GM21619 (cell line): ENCODE results near the gene NUDT3.
"Not testable (repeated sequence)": the region's sequence is repeated elsewhere in the genome, so short reads cannot be mapped to it uniquely, and the experiment has no call there.

Source experiments
- ATAC-seq: cut with Tn5 transposase; IDR thresholded peaks from one replicate; pipeline ENCODE4 v1.9.1; 2021; ENCODE audit not compliant: unreplicated experiment

Gene NUDT3

DNA sequence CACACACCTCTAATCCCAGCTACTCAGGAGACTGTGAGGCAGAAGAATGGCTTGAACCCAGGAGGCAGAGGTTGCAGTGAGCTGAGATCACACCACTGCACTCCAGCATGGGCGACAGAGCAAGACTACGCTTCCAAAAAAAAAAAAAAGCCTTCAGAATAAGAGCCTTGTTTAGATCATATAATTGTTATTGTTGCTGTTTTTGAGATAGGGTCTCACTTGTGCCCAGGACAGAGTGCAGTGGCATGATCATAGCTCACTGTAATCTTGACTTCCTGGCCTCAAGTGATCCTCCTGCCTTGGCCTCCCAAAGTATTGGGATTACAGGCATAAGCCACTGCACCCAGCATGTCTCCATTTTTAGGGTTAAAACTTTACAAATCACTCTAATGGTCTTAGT lies 68.2 kb downstream of the NUDT3 start:
- not testable (repeated sequence) for ATAC-seq

DNA sequence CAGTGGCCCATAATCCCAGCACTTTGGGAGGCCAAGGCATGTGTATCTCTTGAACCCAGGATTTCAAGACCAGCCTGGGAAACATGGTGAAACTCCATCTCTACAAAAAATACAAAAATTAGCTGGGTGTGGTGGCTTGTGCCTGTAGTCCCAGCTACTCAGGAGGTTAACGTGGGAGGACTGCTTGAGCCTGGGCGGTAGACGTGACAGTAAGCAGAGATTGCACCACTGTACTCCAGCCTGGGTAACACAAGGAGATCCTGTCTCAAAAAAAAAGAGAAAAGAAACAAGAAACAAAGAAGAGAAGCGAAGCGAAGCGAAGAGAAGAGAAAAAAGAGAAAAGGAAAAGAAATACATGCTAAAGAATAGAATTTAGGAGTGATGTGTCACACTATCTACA lies 69.2 kb downstream of the NUDT3 start:
- ATAC-seq: no peak

GRCh38 chr6:34322732-34323131 lies 69.7 kb downstream of the NUDT3 start:
- no peak for ATAC-seq

- ATAC-seq: no peak
These were observed 70.6 kb downstream of the NUDT3 start for GRCh38 chr6:34321821-34322220.

DNA sequence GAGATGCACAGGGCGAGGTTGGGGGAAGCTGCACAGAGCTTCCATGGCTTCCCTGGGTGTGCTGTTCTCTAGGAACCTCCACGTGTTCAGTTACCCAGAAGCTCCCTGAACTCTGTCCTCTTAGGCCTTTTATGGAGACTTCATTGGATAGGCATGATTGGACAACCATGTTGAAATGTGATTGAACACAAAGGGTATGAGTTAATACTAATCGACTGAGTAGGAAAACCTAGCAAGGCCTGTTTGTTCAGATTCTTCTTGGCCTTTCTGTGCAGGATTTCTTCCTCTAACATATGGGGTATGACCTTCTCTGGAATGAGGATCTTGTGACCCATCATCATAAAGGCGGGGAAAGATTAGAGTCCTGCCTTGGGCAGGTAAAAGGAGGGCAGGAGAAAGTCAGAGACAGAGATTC lies 73.0 kb downstream of the NUDT3 start:
- ATAC-seq: no peak

- no peak for ATAC-seq
These were observed 73.7 kb downstream of the NUDT3 start for GRCh38 chr6:34318499-34319470.

DNA sequence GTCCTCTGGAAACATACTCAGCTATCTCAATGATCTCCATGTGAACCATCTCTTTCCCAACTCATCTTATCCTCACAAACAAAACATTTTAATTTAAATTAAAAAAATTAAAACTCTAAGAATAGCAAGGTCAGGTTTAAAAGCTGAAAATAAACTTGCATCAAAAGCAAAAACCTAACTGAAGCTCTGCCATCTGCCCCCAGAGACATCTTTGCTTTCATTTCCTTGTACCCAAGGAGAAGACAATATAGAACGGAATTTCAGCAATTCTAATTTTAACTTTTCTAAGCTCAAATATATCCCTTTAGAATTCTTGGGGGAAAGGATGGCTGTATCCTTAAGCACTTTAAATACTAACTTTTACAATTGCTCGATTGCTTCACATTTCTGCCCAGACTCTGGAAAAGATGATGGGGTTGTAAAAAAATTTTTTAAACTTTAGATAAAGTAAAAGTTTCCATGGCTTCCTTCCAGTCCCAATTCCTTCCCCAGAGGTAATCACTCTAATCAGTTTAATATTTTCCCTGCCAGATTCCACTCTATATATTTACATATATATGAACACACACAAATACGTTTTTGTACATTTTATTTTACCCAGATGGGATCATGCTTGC lies 74.5 kb downstream of the NUDT3 start:
- ATAC-seq: no peak

DNA sequence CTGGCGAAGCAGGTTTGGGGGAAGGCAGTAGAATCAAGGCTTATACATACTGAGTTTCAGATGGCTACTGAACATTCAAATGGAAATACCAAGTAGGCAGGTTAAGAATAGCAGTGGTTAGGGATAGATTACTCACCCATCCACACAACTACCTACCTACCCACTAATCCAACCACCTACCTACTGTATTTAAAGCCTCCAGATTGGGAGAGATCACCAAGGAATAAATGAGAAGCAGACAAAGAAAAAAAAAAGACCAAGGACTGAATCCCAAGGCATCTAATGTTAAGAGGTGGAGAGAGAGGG lies 75.3 kb downstream of the NUDT3 start:
- no peak for ATAC-seq

- no peak for ATAC-seq
These were observed 75.9 kb downstream of the NUDT3 start for GRCh38 chr6:34316431-34317171.

DNA sequence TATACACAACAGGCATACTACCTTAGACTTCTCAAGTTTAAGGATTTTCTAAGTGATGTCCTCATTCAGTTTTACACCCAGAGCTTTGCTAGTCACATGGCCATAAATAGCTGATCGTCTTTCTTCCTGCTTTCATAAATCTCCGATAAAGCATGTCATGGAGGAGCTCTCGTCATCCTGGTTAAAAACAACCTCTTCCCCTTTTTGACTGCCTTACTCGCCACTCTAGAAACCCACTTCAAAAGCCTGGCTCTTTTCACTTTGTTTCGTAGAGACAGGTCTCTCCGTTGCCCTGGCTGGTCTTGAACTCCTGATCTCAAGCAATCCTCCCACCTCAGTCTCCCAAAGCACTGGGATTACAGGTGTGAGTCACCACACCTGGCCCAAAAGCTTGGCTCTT lies 76.7 kb downstream of the NUDT3 start:
- ATAC-seq: no peak

DNA sequence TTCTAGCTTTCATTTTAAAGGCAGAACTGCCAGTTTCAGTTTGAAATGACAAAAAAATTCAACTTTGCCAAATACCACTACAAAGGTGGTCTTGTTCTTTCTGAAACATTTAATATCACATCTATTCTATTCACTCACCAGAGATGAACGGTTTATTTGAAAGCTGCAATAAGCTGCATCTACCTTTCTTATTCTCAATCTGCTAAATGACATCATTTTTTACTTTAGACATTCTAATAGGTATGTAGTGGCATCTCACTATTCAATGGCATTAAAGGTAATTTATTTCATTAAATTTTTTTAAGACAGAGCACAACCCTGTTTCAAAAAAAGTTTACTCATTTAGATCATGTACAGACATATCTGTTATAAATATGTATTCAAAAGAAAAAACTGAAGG lies 77.2 kb downstream of the NUDT3 start:
- no peak for ATAC-seq

- no peak for ATAC-seq
These were observed 80.2 kb downstream of the NUDT3 start for GRCh38 chr6:34312259-34312658.

DNA sequence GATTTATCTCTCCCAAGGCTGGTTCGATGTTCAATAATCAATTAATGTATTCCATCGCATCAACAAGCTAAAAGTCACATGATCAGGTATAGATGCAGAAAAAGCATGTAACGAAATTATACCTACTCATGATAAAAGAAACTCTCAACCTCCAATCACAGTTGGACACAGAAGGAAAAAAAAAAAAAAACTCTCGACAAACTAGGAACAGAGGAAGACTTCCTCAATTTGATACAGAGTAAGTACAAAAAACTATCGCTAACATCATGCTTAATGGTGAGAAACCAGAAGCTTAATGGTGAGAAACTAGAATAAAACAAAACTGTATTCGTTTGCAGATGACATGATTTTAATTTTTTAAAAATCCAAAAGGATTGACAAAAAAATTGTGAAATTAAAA lies 81.7 kb downstream of the NUDT3 start:
- no peak for ATAC-seq

DNA sequence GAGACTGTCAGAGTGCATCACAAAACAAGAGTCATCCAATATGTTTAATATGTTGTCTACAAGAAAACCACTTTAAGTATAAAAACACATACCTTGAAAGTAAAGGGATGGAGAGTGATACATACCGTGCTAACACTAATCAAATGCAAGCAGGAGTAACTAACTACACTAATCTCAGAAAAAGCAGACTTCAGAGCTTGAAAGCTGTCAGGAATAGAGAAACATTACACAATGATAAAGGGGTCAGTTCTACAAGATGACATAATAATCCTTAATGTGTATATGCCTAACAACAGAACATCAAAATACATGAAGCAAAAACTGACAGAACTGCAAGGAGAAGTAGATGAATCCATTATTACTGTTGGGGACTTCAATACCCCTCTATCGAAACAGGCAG lies 84.0 kb downstream of the NUDT3 start:
- no peak for ATAC-seq

GRCh38 chr6:34305982-34306708 lies 86.3 kb downstream of the NUDT3 start:
- no peak for ATAC-seq

- no peak for ATAC-seq
These were observed 87.0 kb downstream of the NUDT3 start for GRCh38 chr6:34305497-34305896.

DNA sequence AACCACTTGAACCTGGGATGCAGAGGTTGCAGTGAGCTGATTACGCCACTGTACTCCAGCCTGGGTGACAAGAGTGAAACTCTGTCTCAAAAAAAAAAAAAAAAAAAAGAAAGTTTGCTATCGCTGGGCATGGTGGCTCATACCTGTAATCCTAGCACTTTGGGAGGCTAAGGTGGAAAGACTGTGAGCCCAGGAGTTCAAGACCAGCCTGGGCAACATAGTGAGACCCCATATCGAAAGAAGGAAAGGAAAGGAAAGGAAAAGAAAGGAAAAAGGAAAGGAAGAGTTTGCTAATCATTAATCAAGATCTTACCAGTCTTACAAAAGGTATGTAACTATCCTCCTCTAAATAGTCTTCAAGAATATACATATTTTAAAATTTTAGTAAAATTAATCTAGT lies 88.3 kb downstream of the NUDT3 start:
- no peak for ATAC-seq

DNA sequence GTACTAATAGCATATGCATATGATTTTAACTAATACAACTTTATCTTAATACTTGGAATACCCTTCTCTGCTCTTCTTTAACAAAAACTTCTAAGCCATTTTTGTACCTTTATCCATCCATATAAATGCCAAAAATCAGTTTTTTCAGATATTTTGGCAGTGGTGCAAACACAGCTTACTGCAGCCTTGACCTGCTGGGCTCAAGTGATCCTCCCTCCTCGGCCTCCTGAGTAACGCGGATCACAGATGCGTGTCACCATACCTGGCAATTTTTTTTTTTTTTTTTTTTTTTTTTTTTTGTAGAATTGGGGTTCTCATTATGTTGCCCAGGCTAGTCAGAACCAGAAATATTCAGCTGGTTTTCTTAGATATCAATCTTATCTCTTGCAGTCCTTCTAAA lies 89.5 kb downstream of the NUDT3 start:
- ATAC-seq: no peak

DNA sequence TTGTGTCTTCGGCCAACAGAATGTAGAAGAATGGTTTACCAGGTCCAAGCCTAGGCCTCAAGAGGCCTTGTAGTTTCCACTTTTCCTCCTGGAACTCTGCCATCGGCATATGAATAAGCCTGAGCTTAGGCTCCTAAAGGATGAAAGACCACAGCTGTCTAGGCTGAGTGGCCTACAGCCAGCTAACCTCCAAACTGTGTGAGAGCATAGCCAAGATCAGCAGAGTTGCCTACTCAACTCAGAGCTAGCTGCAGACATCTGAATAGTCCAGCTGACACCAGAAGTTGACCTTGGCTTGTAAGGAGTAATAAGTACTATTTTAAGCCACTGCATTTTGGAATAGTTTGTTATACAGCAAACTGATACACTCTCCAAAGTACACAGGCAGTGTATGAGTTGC lies 91.1 kb downstream of the NUDT3 start:
- ATAC-seq: no peak

- ATAC-seq: no peak
These were observed 92.1 kb downstream of the NUDT3 start for GRCh38 chr6:34300332-34300751.

DNA sequence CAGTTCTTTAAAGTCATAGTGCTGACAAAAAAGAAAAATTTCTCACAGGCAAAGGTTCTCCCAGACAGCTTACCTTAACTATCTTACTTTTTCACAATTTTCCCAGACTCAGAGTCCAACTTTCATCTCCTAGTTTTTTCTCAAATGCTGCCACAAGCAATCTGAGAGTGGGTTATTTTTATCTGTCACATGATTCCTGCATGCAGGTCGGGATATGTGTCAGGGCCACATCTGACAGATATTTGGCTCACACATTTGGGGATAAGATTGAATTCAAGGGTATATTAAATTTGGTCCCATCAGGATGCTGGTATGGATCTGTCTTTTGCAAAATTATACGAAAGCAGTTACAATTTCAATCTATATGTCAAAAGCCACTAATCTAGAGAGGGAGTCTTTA lies 93.5 kb downstream of the NUDT3 start:
- ATAC-seq: no peak
